HUES64 (cell line): ENCODE results near the gene PRKCZ.

Experiments
- H3K27ac ChIP-seq: 2 replicates; pipeline ENCODE4 v1.7.0; 2013; ENCODE audit warnings: low read depth, low read length, inconsistent platforms
- H3K27me3 ChIP-seq: 2 replicates; pipeline ENCODE4 v1.6.1; 2013; ENCODE audit warnings: mild to moderate bottlenecking, low read length; ENCODE audit not compliant: insufficient read depth
- H3K36me3 ChIP-seq: 2 replicates; pipeline ENCODE4 v1.6.1; 2013; ENCODE audit warnings: mild to moderate bottlenecking, low read length; ENCODE audit not compliant: insufficient read depth
- H3K4me1 ChIP-seq: 2 replicates; pipeline ENCODE4 v1.6.1; 2013; ENCODE audit warnings: mild to moderate bottlenecking, low read length, moderate library complexity; ENCODE audit not compliant: insufficient read depth
- H3K4me3 ChIP-seq: 2 replicates; pipeline ENCODE4 v1.5.1; 2013; ENCODE audit warnings: mild to moderate bottlenecking, low read length, moderate library complexity
- H3K9ac ChIP-seq: 2 replicates; pipeline ENCODE4 v1.6.1; 2013; ENCODE audit warnings: mild to moderate bottlenecking, low read depth, low read length
- H3K9me3 ChIP-seq: 2 replicates; pipeline ENCODE4 v1.6.1; 2013; ENCODE audit warnings: low read depth, low read length; ENCODE audit not compliant: insufficient read depth
- WGBS: fragments of 150-250, 120-280 bp; methylation state at CpG from one replicate; pipeline ENCODE4 v1.1.7; 2013; ENCODE audit warnings: missing lambda C conversion rate; 5-methylcytosine and 5-hydroxymethylcytosine counted together

PRKCZ gene

GRCh38 chr1:2227346-2228156 is 177.3 kb downstream of the PRKCZ start:
- under 1% methylated on average over 129 of the region's 129 CpGs for WGBS
- Histone ChIP-seq H3K36me3 (no peaks in the 10 kb centered on the region), H3K4me3 (peak overlapping the region; percentile 80), H3K9ac (peak overlapping the region; percentile 94), H3K4me1 (peaks cover 11% of the 10 kb centered on the region; the same call in 1 of the 2 replicates), H3K27ac (peak overlapping the region; percentile 98), H3K27me3 (no peaks in the 10 kb centered on the region), H3K9me3 (no peaks in the 10 kb centered on the region)

- peak within 1 kb of the TSS; percentile 98 for H3K27ac ChIP-seq
- H3K36me3 ChIP-seq: no peaks in the 10 kb centered on the region
- H3K4me3 ChIP-seq: peak within 1 kb of the TSS; percentile 80
- WGBS: under 1% methylated on average over 100 of the region's 100 CpGs
- H3K9me3 ChIP-seq: no peaks in the 10 kb centered on the region
- H3K4me1 ChIP-seq: peaks cover 11% of the 10 kb centered on the region; the same call in 1 of the 2 replicates
- H3K9ac ChIP-seq: peak within 1 kb of the TSS; percentile 94
- no peaks in the 10 kb centered on the region for H3K27me3 ChIP-seq
Observed at GRCh38 chr1:2228157-2228594, 178.0 kb downstream of the PRKCZ start, which contains the start of gene SKI. Gene SKI, plus strand, starts transcription at chr1:2228319. Its CDS starts 448 bp downstream, at chr1:2228767.

- Histone ChIP-seq H3K27me3 (no peaks in the 10 kb centered on the region), H3K9ac (peak overlapping the region; percentile 78), H3K27ac (no peak overlapping the region), H3K9me3 (no peaks in the 10 kb centered on the region), H3K36me3 (no peaks in the 10 kb centered on the region), H3K4me1 (peaks cover 11% of the 10 kb centered on the region; the same call in 1 of the 2 replicates), H3K4me3 (peak overlapping the region; percentile 80)
- WGBS: under 1% methylated on average over 50 of the region's 50 CpGs
Observed at GRCh38 chr1:2228694-2229036, 178.5 kb downstream of the PRKCZ start.

GRCh38 chr1:2229037-2229864 is 179.0 kb downstream of the PRKCZ start:
- H3K27me3 ChIP-seq: no peaks in the 10 kb centered on the region
- WGBS: 2% methylated on average over 77 of the region's 77 CpGs
- no peak overlapping the region for H3K27ac ChIP-seq
- no peaks in the 10 kb centered on the region for H3K36me3 ChIP-seq
- peaks cover 11% of the 10 kb centered on the region; the same call in 1 of the 2 replicates for H3K4me1 ChIP-seq
- peak overlapping the region; percentile 80 for H3K4me3 ChIP-seq
- H3K9me3 ChIP-seq: no peaks in the 10 kb centered on the region
- H3K9ac ChIP-seq: peak overlapping the region; percentile 78

- Histone ChIP-seq H3K27ac (no peak overlapping the region), H3K4me1 (peaks cover 11% of the 10 kb centered on the region; the same call in 1 of the 2 replicates), H3K9me3 (no peaks in the 10 kb centered on the region), H3K9ac (peak overlapping the region; percentile 78), H3K36me3 (no peaks in the 10 kb centered on the region), H3K4me3 (peak overlapping the region; percentile 80), H3K27me3 (no peaks in the 10 kb centered on the region)
- WGBS: 14% methylated on average over 32 of the region's 32 CpGs
Observed at GRCh38 chr1:2229911-2230731, 179.9 kb downstream of the PRKCZ start.

GRCh38 chr1:2230781-2231531 is 180.7 kb downstream of the PRKCZ start:
- WGBS: 41% methylated on average over 30 of the region's 30 CpGs
- no peaks in the 10 kb centered on the region for H3K9me3 ChIP-seq
- H3K9ac ChIP-seq: peak overlapping the region; percentile 78
- no peaks in the 10 kb centered on the region for H3K27me3 ChIP-seq
- H3K4me3 ChIP-seq: peak overlapping the region; percentile 80
- H3K4me1 ChIP-seq: peaks cover 11% of the 10 kb centered on the region; the same call in 1 of the 2 replicates
- no peak overlapping the region for H3K27ac ChIP-seq
- no peaks in the 10 kb centered on the region for H3K36me3 ChIP-seq

- Histone ChIP-seq H3K27me3 (no peaks in the 10 kb centered on the region), H3K4me1 (peaks cover 11% of the 10 kb centered on the region; the same call in 1 of the 2 replicates), H3K27ac (no peak overlapping the region), H3K9ac (no peak overlapping the region), H3K4me3 (peak overlapping the region; percentile 80), H3K36me3 (no peaks in the 10 kb centered on the region), H3K9me3 (no peaks in the 10 kb centered on the region)
- 55% methylated on average over 25 of the region's 26 CpGs for WGBS
Observed at GRCh38 chr1:2231532-2232254, 181.5 kb downstream of the PRKCZ start.

GRCh38 chr1:2232255-2232915 is 182.2 kb downstream of the PRKCZ start:
- peaks cover 11% of the 10 kb centered on the region; the same call in 1 of the 2 replicates for H3K4me1 ChIP-seq
- H3K27ac ChIP-seq: no peak overlapping the region

GRCh38 chr1:2232916-2233438 is 182.8 kb downstream of the PRKCZ start:
- Histone ChIP-seq H3K4me3 (no peak overlapping the region), H3K36me3 (no peaks in the 10 kb centered on the region), H3K4me1 (peaks cover 11% of the 10 kb centered on the region; the same call in 1 of the 2 replicates), H3K27ac (no peak overlapping the region), H3K9me3 (no peaks in the 10 kb centered on the region), H3K9ac (no peak overlapping the region), H3K27me3 (no peaks in the 10 kb centered on the region)
- 87% methylated on average over 23 of the region's 23 CpGs for WGBS

More at GRCh38 chr1:2232255-2232915, 182.2 kb downstream of the PRKCZ start:
- Histone ChIP-seq H3K36me3 (no peaks in the 10 kb centered on the region), H3K27me3 (no peaks in the 10 kb centered on the region), H3K9me3 (no peaks in the 10 kb centered on the region), H3K4me3 (no peak overlapping the region), H3K9ac (no peak overlapping the region)
- WGBS: 85% methylated on average over 17 of the region's 17 CpGs
